Measurements from ENCODE around the gene ACO1.

Gene ACO1

GRCh38 chr9:32419921-32420320 is 35.5 kb downstream of the ACO1 start:
- DNase-seq (ENCODE audit: low read depth in 2 of 2): no peak

- no peak for DNase-seq (ENCODE audit: low read depth in 2 of 2)
Observed at GRCh38 chr9:32422237-32422806, 37.9 kb downstream of the ACO1 start.

- DNase-seq (ENCODE audit: low read depth in 2 of 2): no peak
Observed at GRCh38 chr9:32423371-32423770, 38.9 kb downstream of the ACO1 start.

GRCh38 chr9:32424616-32425015 is 40.2 kb downstream of the ACO1 start:
- DNase-seq (ENCODE audit: low read depth in 2 of 2): no peak

GRCh38 chr9:32426278-32426939 is 42.0 kb downstream of the ACO1 start:
- DNase-seq (ENCODE audit: low read depth in 2 of 2): no peak

GRCh38 chr9:32427111-32427873 is 42.8 kb downstream of the ACO1 start:
- DNase-seq (ENCODE audit: low read depth in 2 of 2): no peak

GRCh38 chr9:32430720-32431119 is 46.3 kb downstream of the ACO1 start:
- DNase-seq (ENCODE audit: low read depth in 2 of 2): no peak

- no peak for DNase-seq (ENCODE audit: low read depth in 2 of 2)
Observed at GRCh38 chr9:32431196-32431595, 46.8 kb downstream of the ACO1 start.

- peak in 1 of 2 donors; percentile 2 for DNase-seq (ENCODE audit: low read depth in 2 of 2)
Observed at GRCh38 chr9:32431940-32432555, 47.6 kb downstream of the ACO1 start.

- no peak for DNase-seq (ENCODE audit: low read depth in 2 of 2)
Observed at GRCh38 chr9:32434892-32435291, 50.4 kb downstream of the ACO1 start.

- no peak for DNase-seq (ENCODE audit: low read depth in 2 of 2)
Observed at GRCh38 chr9:32441678-32442077, 57.2 kb downstream of the ACO1 start.

GRCh38 chr9:32442433-32442832 is 58.0 kb downstream of the ACO1 start:
- no peak for DNase-seq (ENCODE audit: low read depth in 2 of 2)

GRCh38 chr9:32449969-32450368 is 65.5 kb downstream of the ACO1 start:
- no peak for DNase-seq (ENCODE audit: low read depth in 2 of 2)

- no peak for DNase-seq (ENCODE audit: low read depth in 2 of 2)
Observed at GRCh38 chr9:32454280-32454679, 69.8 kb downstream of the ACO1 start.

GRCh38 chr9:32455738-32456137 is 71.3 kb downstream of the ACO1 start:
- DNase-seq (ENCODE audit: low read depth in 2 of 2): no peak

GRCh38 chr9:32456564-32456963 is 72.1 kb downstream of the ACO1 start:
- no peak for DNase-seq (ENCODE audit: low read depth in 2 of 2)

- no peak for DNase-seq (ENCODE audit: low read depth in 2 of 2)
Observed at GRCh38 chr9:32463500-32464293, 79.3 kb downstream of the ACO1 start.

GRCh38 chr9:32468740-32469139 is 84.3 kb downstream of the ACO1 start:
- DNase-seq (ENCODE audit: low read depth in 2 of 2): no peak

- DNase-seq (ENCODE audit: low read depth in 2 of 2): no peak
Observed at GRCh38 chr9:32472344-32472743, 87.9 kb downstream of the ACO1 start.

- no peak for DNase-seq (ENCODE audit: low read depth in 2 of 2)
Observed at GRCh38 chr9:32483343-32483742, 98.9 kb downstream of the ACO1 start.

GRCh38 chr9:32486839-32487562 is 102.6 kb downstream of the ACO1 start:
- DNase-seq (ENCODE audit: low read depth in 2 of 2): no peak

All from activated CD8-positive, alpha-beta memory T cell treated with anti-CD3 and anti-CD28 coated beads for 4 hours (primary cell).